SW480 (cell line): Measurements from ENCODE around the gene SLC1A3.
"Not testable (repeated sequence)": the region's sequence is repeated elsewhere in the genome, so short reads cannot be mapped to it uniquely, and the experiment has no call there.

Source experiments
- DNase-seq: peaks from one replicate; pipeline ENCODE4 v3.0.0-alpha.2; 2016; ENCODE audit warnings: low spot score

The SLC1A3 gene

GRCh38 chr5:36606428-36607113 is at the start of gene SLC1A3:
Gene SLC1A3, plus strand, starts transcription at chr5:36606606. Its CDS starts 1,818 bp downstream, at chr5:36608424.
- peak; percentile 54 for DNase-seq

GRCh38 chr5:36558641-36559040 is 47.8 kb upstream of the SLC1A3 start:
- no peak for DNase-seq

GRCh38 chr5:36561601-36562000 is 44.8 kb upstream of the SLC1A3 start:
- no peak for DNase-seq

- DNase-seq: no peak
Observed at GRCh38 chr5:36569491-36569890, 36.9 kb upstream of the SLC1A3 start.

- DNase-seq: no peak
Observed at GRCh38 chr5:36570301-36571095, 35.9 kb upstream of the SLC1A3 start.

GRCh38 chr5:36571401-36572042 is 34.9 kb upstream of the SLC1A3 start:
- DNase-seq: no peak

- peak; percentile 25 for DNase-seq
Observed at GRCh38 chr5:36573438-36573837, 33.0 kb upstream of the SLC1A3 start.

GRCh38 chr5:36575361-36575781 is 31.0 kb upstream of the SLC1A3 start:
- DNase-seq: no peak

GRCh38 chr5:36576721-36577120 is 29.7 kb upstream of the SLC1A3 start:
- no peak for DNase-seq

- not testable (repeated sequence) for DNase-seq
Observed at GRCh38 chr5:36579858-36580257, 26.5 kb upstream of the SLC1A3 start.

GRCh38 chr5:36581070-36581469 is 25.3 kb upstream of the SLC1A3 start:
- no peak for DNase-seq

- DNase-seq: no peak
Observed at GRCh38 chr5:36584009-36584875, 22.2 kb upstream of the SLC1A3 start.

- no peak for DNase-seq
Observed at GRCh38 chr5:36585701-36586100, 20.7 kb upstream of the SLC1A3 start.

GRCh38 chr5:36587354-36587753 is 19.1 kb upstream of the SLC1A3 start:
- DNase-seq: no peak

GRCh38 chr5:36589735-36590134 is 16.7 kb upstream of the SLC1A3 start:
- not testable (repeated sequence) for DNase-seq

GRCh38 chr5:36590513-36591286 is 15.7 kb upstream of the SLC1A3 start:
- no peak for DNase-seq

- DNase-seq: no peak
Observed at GRCh38 chr5:36593867-36594266, 12.5 kb upstream of the SLC1A3 start.

GRCh38 chr5:36596247-36596646 is 10.2 kb upstream of the SLC1A3 start:
- no peak for DNase-seq

GRCh38 chr5:36596756-36597155 is 9.7 kb upstream of the SLC1A3 start:
- DNase-seq: no peak

- no peak for DNase-seq
Observed at GRCh38 chr5:36598045-36598444, 8.4 kb upstream of the SLC1A3 start.
